Measurements from ENCODE around the gene ATP11A. TPM values are rescaled to one million over a fixed set of nuclear protein-coding genes. Genes with fewer than 3 reads are reported as not detected.

ATP11A gene
- total and polyA plus RNA-seq, 10 of the 15 experiments (the other 5 are each of a cell fraction or from before 2014, with no cell fraction given) = 1.4 to 69.6 (median 14.4) TPM

- Histone ChIP-seq H4K20me1 (ENCODE audit: control insufficient read depth, insufficient read depth) (no peaks in the 10 kb centered on the region), H3K27ac (ENCODE audit: control insufficient read depth, insufficient read depth) (no peak overlapping the region), H3K9me3 (replicated peaks; ENCODE audit: control insufficient read depth, insufficient read depth, low read length) (no peaks in the 10 kb centered on the region), H3K4me2 (ENCODE audit: control insufficient read depth, insufficient read depth) (no peak overlapping the region), H3K36me3 (ENCODE audit: control insufficient read depth in 2 of 2, insufficient read depth in 2 of 2, low read length in 1 of 2) (no peaks in the 10 kb centered on the region; a peak in 1 of 4 replicates), H3K27me3 (replicated peaks in 1 of 2; ENCODE audit: control insufficient read depth in 2 of 2, insufficient read depth in 2 of 2, low read length in 1 of 2) (no peaks in the 10 kb centered on the region), H3K79me2 (ENCODE audit: control insufficient read depth, insufficient read depth, low read length) (peaks cover 6% of the 10 kb centered on the region), H2AFZ (ENCODE audit: control insufficient read depth, low read depth, low read length) (no peak overlapping the region), H3K4me3 (no peak overlapping the region), H3K4me1 (ENCODE audit: control insufficient read depth, insufficient read depth, low read length) (no peaks in the 10 kb centered on the region), H3K9ac (ENCODE audit: control insufficient read depth, insufficient read depth, low read length) (no peak overlapping the region)
- CTCF ChIA-PET = no interaction called here
- SMC1A ChIA-PET (ENCODE audit: uncharacterized antibody, unreplicated experiment) = interaction anchor here (1.1 kb wide), 1 partner anchor 15 kb away, joined by 3 read pairs; no protein-coding TSS in a partner anchor
- in situ Hi-C loops (cut with MboI) (no loop called here), intact Hi-C loops (cut with micrococcal nuclease; ENCODE audit: unreplicated experiment) (no loop called here)
- TF ChIP-seq, protein P1, sequence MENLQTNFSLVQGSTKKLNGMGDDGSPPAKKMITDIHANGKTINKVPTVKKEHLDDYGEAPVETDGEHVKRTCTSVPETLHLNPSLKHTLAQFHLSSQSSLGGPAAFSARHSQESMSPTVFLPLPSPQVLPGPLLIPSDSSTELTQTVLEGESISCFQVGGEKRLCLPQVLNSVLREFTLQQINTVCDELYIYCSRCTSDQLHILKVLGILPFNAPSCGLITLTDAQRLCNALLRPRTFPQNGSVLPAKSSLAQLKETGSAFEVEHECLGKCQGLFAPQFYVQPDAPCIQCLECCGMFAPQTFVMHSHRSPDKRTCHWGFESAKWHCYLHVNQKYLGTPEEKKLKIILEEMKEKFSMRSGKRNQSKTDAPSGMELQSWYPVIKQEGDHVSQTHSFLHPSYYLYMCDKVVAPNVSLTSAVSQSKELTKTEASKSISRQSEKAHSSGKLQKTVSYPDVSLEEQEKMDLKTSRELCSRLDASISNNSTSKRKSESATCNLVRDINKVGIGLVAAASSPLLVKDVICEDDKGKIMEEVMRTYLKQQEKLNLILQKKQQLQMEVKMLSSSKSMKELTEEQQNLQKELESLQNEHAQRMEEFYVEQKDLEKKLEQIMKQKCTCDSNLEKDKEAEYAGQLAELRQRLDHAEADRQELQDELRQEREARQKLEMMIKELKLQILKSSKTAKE (IDR thresholded peaks at IDR 0.05; ENCODE audit: low read depth, poor library complexity, severe bottlenecking) = no peak
- TF ChIP-seq POU2F2 (IDR thresholded peaks at IDR 0.05; ENCODE audit: borderline replicate concordance, low read depth, low read length) = no peak
- TF ChIP-seq ASH2L (IDR thresholded peaks at IDR 0.05; ENCODE audit: borderline replicate concordance, low read depth) = no peak
- TF ChIP-seq POLR2AphosphoS2 (IDR thresholded peaks at IDR 0.05; ENCODE audit: low read depth, low read length) = no peak
- TF ChIP-seq, protein P2, sequence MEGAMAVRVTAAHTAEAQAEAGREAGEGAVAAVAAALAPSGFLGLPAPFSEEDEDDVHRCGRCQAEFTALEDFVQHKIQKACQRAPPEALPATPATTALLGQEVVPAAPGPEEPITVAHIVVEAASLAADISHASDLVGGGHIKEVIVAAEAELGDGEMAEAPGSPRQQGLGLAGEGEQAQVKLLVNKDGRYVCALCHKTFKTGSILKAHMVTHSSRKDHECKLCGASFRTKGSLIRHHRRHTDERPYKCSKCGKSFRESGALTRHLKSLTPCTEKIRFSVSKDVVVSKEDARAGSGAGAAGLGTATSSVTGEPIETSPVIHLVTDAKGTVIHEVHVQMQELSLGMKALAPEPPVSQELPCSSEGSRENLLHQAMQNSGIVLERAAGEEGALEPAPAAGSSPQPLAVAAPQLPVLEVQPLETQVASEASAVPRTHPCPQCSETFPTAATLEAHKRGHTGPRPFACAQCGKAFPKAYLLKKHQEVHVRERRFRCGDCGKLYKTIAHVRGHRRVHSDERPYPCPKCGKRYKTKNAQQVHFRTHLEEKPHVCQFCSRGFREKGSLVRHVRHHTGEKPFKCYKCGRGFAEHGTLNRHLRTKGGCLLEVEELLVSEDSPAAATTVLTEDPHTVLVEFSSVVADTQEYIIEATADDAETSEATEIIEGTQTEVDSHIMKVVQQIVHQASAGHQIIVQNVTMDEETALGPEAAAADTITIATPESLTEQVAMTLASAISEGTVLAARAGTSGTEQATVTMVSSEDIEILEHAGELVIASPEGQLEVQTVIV (IDR thresholded peaks at IDR 0.05; ENCODE audit: borderline replicate concordance, partially characterized antibody) = no peak
- TF ChIP-seq ZBED1 (IDR thresholded peaks at IDR 0.05; ENCODE audit: borderline replicate concordance) = no peak
- TF ChIP-seq GABPA (IDR thresholded peaks at IDR 0.05; ENCODE audit: low read depth) = no peak
- no peak for TF ChIP-seq RCOR1 (conservative IDR thresholded peaks at IDR 0.05; ENCODE audit: low read depth, low read length)
- no peak for TF ChIP-seq MTA3 (IDR thresholded peaks at IDR 0.05; ENCODE audit: borderline replicate concordance, low read length)
- TF ChIP-seq YY1 (IDR thresholded peaks at IDR 0.05; ENCODE audit: low read depth, low read length) = no peak
- no peak for TF ChIP-seq NFXL1 (IDR thresholded peaks at IDR 0.05; ENCODE audit: borderline replicate concordance)
- no peak for TF ChIP-seq SRF (IDR thresholded peaks at IDR 0.05; ENCODE audit: low read depth in 2 of 2, low read length in 2 of 2)
- no peak for TF ChIP-seq PAX8 (IDR thresholded peaks at IDR 0.05)
- no peak for TF ChIP-seq E2F4 (IDR thresholded peaks at IDR 0.05; ENCODE audit: low read depth, low read length)
- POLR2A ChIA-PET = no interaction called here
- WGBS (ENCODE audit: insufficient coverage, insufficient replicate concordance, low lambda C conversion rate, missing lambda C conversion rate) = 97% methylated on average over 14 of the region's 15 CpGs
- ATAC-seq (no peak), FAIRE-seq (no peak), DNase-seq (ENCODE audit: low read depth, low spot score) (no peak)
- no TSS peak for BruUV-seq (replicated peaks)
- RAD21 ChIA-PET (ENCODE audit: unreplicated experiment) = no interaction called here
These were observed 51.4 kb downstream of the ATP11A start for GRCh38 chr13:112741185-112741755.

Data from GM12878 (cell line).